ENCODE results near the gene GASK1A.

Gene GASK1A

DNA sequence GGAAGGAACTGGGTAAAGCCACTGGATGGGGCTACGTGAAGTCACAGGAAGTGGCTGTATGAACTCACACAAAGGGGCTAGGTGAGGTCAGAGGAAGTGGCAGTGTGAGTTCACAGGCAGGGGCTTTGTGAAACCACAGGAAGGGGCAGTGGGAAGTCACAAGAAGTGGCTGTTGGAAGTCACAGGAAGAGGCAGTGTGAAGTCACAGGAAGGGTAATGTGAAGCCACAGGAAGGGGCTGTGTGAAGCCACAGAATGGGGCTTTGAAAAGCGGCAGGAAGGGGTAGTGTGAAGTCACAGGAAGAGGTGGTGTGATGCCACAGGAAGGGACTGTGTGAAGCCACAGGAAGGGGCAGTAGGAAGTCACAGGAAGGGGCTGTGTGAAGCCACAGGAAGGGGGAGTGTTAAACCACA lies 34.6 kb downstream of the GASK1A start:
- Histone ChIP-seq H3K27ac (no peak overlapping the region), H3K4me3 (ENCODE audit: low read depth, low read length) (no peak overlapping the region), H2AFZ (no peak overlapping the region), H3K9ac (no peak overlapping the region), H3K4me2 (ENCODE audit: low read length) (no peak overlapping the region), H3K79me2 (no peaks in the 10 kb centered on the region), H3K4me1 (no peaks in the 10 kb centered on the region), H3K27me3 (ENCODE audit: control insufficient read depth, insufficient read depth, low read length) (no peaks in the 10 kb centered on the region), H3K36me3 (ENCODE audit: control insufficient read depth, insufficient read depth, low read length) (no peaks in the 10 kb centered on the region), H3K9me3 (ENCODE audit: control insufficient read depth, low read length) (no peaks in the 10 kb centered on the region)
- TF ChIP-seq, protein P1, sequence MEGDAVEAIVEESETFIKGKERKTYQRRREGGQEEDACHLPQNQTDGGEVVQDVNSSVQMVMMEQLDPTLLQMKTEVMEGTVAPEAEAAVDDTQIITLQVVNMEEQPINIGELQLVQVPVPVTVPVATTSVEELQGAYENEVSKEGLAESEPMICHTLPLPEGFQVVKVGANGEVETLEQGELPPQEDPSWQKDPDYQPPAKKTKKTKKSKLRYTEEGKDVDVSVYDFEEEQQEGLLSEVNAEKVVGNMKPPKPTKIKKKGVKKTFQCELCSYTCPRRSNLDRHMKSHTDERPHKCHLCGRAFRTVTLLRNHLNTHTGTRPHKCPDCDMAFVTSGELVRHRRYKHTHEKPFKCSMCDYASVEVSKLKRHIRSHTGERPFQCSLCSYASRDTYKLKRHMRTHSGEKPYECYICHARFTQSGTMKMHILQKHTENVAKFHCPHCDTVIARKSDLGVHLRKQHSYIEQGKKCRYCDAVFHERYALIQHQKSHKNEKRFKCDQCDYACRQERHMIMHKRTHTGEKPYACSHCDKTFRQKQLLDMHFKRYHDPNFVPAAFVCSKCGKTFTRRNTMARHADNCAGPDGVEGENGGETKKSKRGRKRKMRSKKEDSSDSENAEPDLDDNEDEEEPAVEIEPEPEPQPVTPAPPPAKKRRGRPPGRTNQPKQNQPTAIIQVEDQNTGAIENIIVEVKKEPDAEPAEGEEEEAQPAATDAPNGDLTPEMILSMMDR (IDR thresholded peaks at IDR 0.05), result no peak

DNA sequence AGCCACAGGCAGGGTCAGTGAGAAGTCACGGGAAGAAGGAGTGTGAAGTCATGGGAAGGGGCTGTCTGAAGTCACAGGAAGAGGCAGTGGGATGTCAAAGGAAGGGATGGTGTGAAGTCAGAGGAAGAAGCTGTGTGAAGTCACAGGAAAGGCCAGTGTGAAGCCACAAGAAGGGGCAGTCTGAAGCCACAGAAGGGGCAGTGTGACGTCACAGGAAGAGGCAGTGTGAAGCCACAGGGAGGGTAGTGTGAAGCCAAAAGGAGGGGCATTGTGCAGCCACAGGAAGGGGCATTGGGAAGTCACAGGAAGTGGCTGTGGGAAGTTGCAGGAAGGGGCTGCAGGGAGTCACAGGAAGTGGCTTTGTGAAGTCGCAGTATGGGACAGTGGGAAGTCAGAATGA lies 35.1 kb downstream of the GASK1A start:
- TF ChIP-seq, protein P1 (IDR thresholded peaks at IDR 0.05), result no peak
- H3K27ac ChIP-seq, result no peak overlapping the region

GRCh38 chr3:43014956-43015355 lies 35.8 kb downstream of the GASK1A start:
- Histone ChIP-seq H3K27ac (no peak overlapping the region), H2AFZ (no peak overlapping the region), H3K79me2 (no peaks in the 10 kb centered on the region), H3K4me3 (ENCODE audit: low read depth, low read length) (no peak overlapping the region), H3K4me2 (ENCODE audit: low read length) (no peak overlapping the region), H3K27me3 (ENCODE audit: control insufficient read depth, insufficient read depth, low read length) (no peaks in the 10 kb centered on the region), H3K36me3 (ENCODE audit: control insufficient read depth, insufficient read depth, low read length) (no peaks in the 10 kb centered on the region), H3K4me1 (no peaks in the 10 kb centered on the region), H3K9ac (no peak overlapping the region), H3K9me3 (ENCODE audit: control insufficient read depth, low read length) (no peaks in the 10 kb centered on the region)
- TF ChIP-seq, protein P1 (IDR thresholded peaks at IDR 0.05), result no peak

More for the DNA sequence above, 35.1 kb downstream of the GASK1A start:
- no peak overlapping the region for H3K9ac ChIP-seq
- H3K4me2 ChIP-seq (ENCODE audit: low read length), result no peak overlapping the region
- no peaks in the 10 kb centered on the region for H3K79me2 ChIP-seq
- H3K4me1 ChIP-seq, result no peaks in the 10 kb centered on the region
- H3K27me3 ChIP-seq (ENCODE audit: control insufficient read depth, insufficient read depth, low read length), result no peaks in the 10 kb centered on the region
- no peak overlapping the region for H3K4me3 ChIP-seq (ENCODE audit: low read depth, low read length)
- H3K9me3 ChIP-seq (ENCODE audit: control insufficient read depth, low read length), result no peaks in the 10 kb centered on the region
- no peaks in the 10 kb centered on the region for H3K36me3 ChIP-seq (ENCODE audit: control insufficient read depth, insufficient read depth, low read length)
- no peak overlapping the region for H2AFZ ChIP-seq

GRCh38 chr3:43015572-43015971 lies 36.5 kb downstream of the GASK1A start:
- Histone ChIP-seq H3K4me3 (ENCODE audit: low read depth, low read length) (no peak overlapping the region), H3K36me3 (ENCODE audit: control insufficient read depth, insufficient read depth, low read length) (no peaks in the 10 kb centered on the region), H3K4me2 (ENCODE audit: low read length) (no peak overlapping the region), H3K27me3 (ENCODE audit: control insufficient read depth, insufficient read depth, low read length) (no peaks in the 10 kb centered on the region), H3K79me2 (no peaks in the 10 kb centered on the region), H2AFZ (no peak overlapping the region), H3K9me3 (ENCODE audit: control insufficient read depth, low read length) (no peaks in the 10 kb centered on the region), H3K4me1 (no peaks in the 10 kb centered on the region), H3K27ac (no peak overlapping the region), H3K9ac (no peak overlapping the region)
- TF ChIP-seq, protein P1 (IDR thresholded peaks at IDR 0.05), result no peak

DNA sequence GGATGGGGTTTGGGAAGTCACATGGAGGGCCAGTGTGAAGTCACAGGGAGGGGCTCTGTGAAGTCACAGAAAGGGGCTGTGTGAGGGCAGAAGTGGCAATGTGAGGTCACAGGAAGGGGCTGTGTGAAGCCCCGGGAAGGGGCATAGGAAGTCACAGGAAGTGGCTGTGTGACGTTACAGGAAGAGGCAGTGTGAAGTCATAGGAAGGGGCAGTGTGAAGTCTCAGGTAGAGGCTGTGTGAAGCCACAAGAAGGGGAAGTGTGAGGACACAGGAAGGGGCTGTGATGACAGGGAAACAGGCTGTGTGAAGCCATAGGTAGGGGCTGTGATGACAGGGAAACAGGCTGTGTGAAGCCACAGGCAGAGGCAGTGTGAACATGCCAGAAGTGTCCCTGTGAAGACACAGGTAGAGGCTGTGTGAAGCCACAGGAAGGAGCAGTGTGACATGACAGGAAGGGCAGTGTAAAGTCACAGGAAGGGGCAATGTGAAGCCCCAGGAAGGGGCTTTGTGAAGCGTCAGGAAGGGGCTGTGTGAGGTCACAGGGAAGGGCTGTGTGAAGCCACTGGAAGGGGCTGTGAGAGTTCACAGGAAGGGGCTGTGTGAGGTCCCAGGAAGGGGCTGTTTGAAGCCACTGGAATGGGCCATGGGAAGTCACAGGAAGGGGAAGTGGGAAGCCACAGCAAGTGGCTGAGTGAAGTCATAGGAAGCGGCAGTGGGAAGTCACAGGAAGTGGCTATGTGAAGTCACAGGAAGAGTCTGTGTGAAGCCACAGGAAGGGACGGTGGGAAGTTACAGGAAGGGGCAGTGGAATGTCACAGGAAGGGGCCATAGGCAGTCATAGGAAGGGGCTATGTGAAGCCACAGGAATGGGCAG lies 37.1 kb downstream of the GASK1A start:
- Histone ChIP-seq H3K36me3 (ENCODE audit: control insufficient read depth, insufficient read depth, low read length) (no peaks in the 10 kb centered on the region), H3K4me3 (ENCODE audit: low read depth, low read length) (no peak overlapping the region), H2AFZ (no peak overlapping the region), H3K27me3 (ENCODE audit: control insufficient read depth, insufficient read depth, low read length) (no peaks in the 10 kb centered on the region), H3K4me1 (no peaks in the 10 kb centered on the region), H3K9me3 (ENCODE audit: control insufficient read depth, low read length) (no peaks in the 10 kb centered on the region), H3K79me2 (no peaks in the 10 kb centered on the region), H3K4me2 (ENCODE audit: low read length) (no peak overlapping the region), H3K9ac (no peak overlapping the region), H3K27ac (no peak overlapping the region)
- TF ChIP-seq, protein P1 (IDR thresholded peaks at IDR 0.05), result no peak

All from parathyroid adenoma (tissue), 2 donors.